Activated CD4-positive, CD25-positive, alpha-beta regulatory T cell treated with anti-CD3 and anti-CD28 coated beads, Interleukin-2, amount 50 U/mL, for 72 hours (primary cell): ENCODE results near the gene ASH1L.
"Not testable (repeated sequence)": the region's sequence is repeated elsewhere in the genome, so short reads cannot be mapped to it uniquely, and the experiment has no call there.

Experiments
- DNase-seq: peaks from one replicate; pipeline ENCODE4 v3.0.0; 2021

ASH1L gene

GRCh38 chr1:155562581-155563376 lies at the start of gene ASH1L:
ASH1L (minus strand) TSS chr1:155562803; CDS start chr1:155521519, 41,284 bp downstream.
- peak; percentile 90 for DNase-seq

GRCh38 chr1:155610257-155610647 lies 47.6 kb upstream of the ASH1L start:
- DNase-seq, result not testable (repeated sequence)

- DNase-seq, result peak; percentile 93
Measured at GRCh38 chr1:155609515-155610256, 47.1 kb upstream of the ASH1L start, which contains the start of gene MSTO1. MSTO1 (plus strand) TSS chr1:155610218; CDS start chr1:155610249, 31 bp downstream.

GRCh38 chr1:155608888-155609225 lies 46.3 kb upstream of the ASH1L start:
- DNase-seq, result no peak

GRCh38 chr1:155607708-155608107 lies 45.1 kb upstream of the ASH1L start:
- DNase-seq, result no peak

GRCh38 chr1:155599828-155600572 lies 37.4 kb upstream of the ASH1L start:
- DNase-seq, result not testable (repeated sequence)

GRCh38 chr1:155598842-155599331 lies 36.3 kb upstream of the ASH1L start:
- no peak for DNase-seq

GRCh38 chr1:155596864-155597263 lies 34.3 kb upstream of the ASH1L start:
- DNase-seq, result no peak

GRCh38 chr1:155595877-155596474 lies 33.4 kb upstream of the ASH1L start:
- DNase-seq, result not testable (repeated sequence)

- DNase-seq, result no peak
Measured at GRCh38 chr1:155591770-155592169, 29.2 kb upstream of the ASH1L start.

- not testable (repeated sequence) for DNase-seq
Measured at GRCh38 chr1:155590516-155591247, 28.1 kb upstream of the ASH1L start.

- not testable (repeated sequence) for DNase-seq
Measured at GRCh38 chr1:155589282-155589681, 26.7 kb upstream of the ASH1L start.

- DNase-seq, result not testable (repeated sequence)
Measured at GRCh38 chr1:155583846-155584245, 21.2 kb upstream of the ASH1L start.

GRCh38 chr1:155575608-155576007 lies 13.0 kb upstream of the ASH1L start:
- DNase-seq, result not testable (repeated sequence)

- no peak for DNase-seq
Measured at GRCh38 chr1:155574077-155574476, 11.5 kb upstream of the ASH1L start.

GRCh38 chr1:155570593-155570990 lies 8.0 kb upstream of the ASH1L start:
- no peak for DNase-seq

- no peak for DNase-seq
Measured at GRCh38 chr1:155569988-155570592, 7.5 kb upstream of the ASH1L start.

GRCh38 chr1:155563377-155564022 lies 897 bp upstream of the ASH1L start:
- DNase-seq, result not testable (repeated sequence)

GRCh38 chr1:155561779-155562580 lies 623 bp downstream of the ASH1L start:
- peak; percentile 68 for DNase-seq

GRCh38 chr1:155555915-155556314 lies 6.7 kb downstream of the ASH1L start:
- DNase-seq, result no peak
